ENCODE results near the gene NDST4.

DNA sequence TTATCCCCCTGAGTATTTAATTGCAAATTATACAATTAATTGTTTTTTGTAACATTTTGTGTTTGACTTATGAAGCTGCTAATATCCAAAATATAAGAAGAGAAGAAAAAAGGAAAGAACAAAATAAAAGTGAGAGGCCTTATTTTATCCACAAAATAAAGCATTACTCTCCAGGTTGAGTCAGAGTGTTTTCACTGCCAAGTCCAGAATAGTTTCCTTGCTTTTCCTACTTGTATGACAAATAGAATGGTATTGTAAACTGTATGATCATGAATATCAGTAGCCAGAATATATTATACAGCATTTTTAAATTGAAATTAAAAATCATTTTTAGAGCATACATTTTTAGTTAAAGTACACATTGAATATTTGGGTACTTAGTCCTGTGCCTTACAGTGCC lies 237.8 kb downstream of the NDST4 start:
- no peak for TF ChIP-seq YY1 (IDR thresholded peaks at IDR 0.05; ENCODE audit: insufficient read depth, insufficient read length)
- TF ChIP-seq ZNF274 (IDR thresholded peaks at IDR 0.05; ENCODE audit: low read depth, low read length), result no peak
